ENCODE measurements around the gene TRPC4AP.

Gene TRPC4AP

DNA sequence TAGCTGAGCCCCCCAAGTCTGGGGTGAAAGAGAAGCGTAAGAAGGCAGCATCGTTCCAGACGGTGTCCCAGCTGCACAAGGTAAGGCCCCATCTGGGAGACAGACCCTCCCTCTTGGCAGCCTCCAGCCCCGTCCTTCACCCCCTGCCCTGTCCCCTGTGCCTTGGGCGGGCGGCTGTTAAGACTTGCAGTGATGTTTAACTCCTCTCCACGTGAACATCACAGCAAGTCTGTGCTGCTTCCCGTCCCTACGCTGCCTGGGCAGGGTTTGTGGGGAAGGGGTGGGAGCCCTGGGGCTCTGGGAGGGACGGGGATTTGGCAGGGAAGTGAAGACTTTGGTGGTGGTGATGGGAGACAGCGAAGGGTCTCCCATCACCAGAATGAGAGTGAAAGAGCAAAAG lies 102.4 kb downstream of the TRPC4AP start:
- no peaks in the 10 kb centered on the region for H3K36me3 ChIP-seq (ENCODE audit: insufficient read depth, low read length)
- no peak overlapping the region for H3K9ac ChIP-seq (ENCODE audit: low read depth, low read length)
- H3K4me1 ChIP-seq (ENCODE audit: insufficient read depth, low read length), result peaks cover 1% of the 10 kb centered on the region; the same call in 1 of the 2 replicates
- H3K9me3 ChIP-seq (ENCODE audit: control insufficient read depth, insufficient read depth, low read length), result no peaks in the 10 kb centered on the region

DNA sequence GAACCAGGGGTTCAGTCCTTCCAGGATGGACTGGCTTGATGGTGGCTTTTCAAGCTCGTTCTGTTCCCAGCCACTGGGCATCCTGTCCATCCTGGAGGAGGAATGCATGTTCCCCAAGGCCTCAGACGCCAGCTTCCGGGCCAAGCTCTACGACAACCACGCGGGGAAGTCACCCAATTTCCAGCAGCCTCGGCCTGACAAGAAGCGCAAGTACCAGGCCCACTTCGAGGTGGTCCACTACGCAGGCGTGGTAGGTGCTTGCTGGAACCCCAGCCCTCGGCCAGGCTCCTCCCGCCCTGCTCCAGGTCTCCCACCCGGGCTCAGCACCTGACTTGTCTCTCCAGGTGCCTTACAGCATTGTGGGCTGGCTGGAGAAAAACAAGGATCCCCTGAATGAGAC lies 102.9 kb downstream of the TRPC4AP start:
- Histone ChIP-seq H3K9me3 (ENCODE audit: control insufficient read depth, insufficient read depth, low read length) (no peaks in the 10 kb centered on the region), H3K9ac (ENCODE audit: low read depth, low read length) (no peak overlapping the region), H3K36me3 (ENCODE audit: insufficient read depth, low read length) (no peaks in the 10 kb centered on the region), H3K4me1 (ENCODE audit: insufficient read depth, low read length) (peaks cover 6% of the 10 kb centered on the region; the same call in 1 of the 2 replicates)

GRCh38 chr20:34989118-34989517 lies 103.5 kb downstream of the TRPC4AP start:
- Histone ChIP-seq H3K36me3 (ENCODE audit: insufficient read depth, low read length) (no peaks in the 10 kb centered on the region), H3K4me1 (ENCODE audit: insufficient read depth, low read length) (peaks cover 10% of the 10 kb centered on the region; the same call in 1 of the 2 replicates), H3K9me3 (ENCODE audit: control insufficient read depth, insufficient read depth, low read length) (no peaks in the 10 kb centered on the region), H3K9ac (ENCODE audit: low read depth, low read length) (no peak overlapping the region)

- Histone ChIP-seq H3K36me3 (ENCODE audit: insufficient read depth, low read length) (no peaks in the 10 kb centered on the region), H3K4me1 (ENCODE audit: insufficient read depth, low read length) (peaks cover 17% of the 10 kb centered on the region; the same call in 1 of the 2 replicates), H3K9me3 (ENCODE audit: control insufficient read depth, insufficient read depth, low read length) (no peaks in the 10 kb centered on the region), H3K9ac (ENCODE audit: low read depth, low read length) (no peak overlapping the region)
Observed at GRCh38 chr20:34988191-34988540, 104.4 kb downstream of the TRPC4AP start.

- H3K9me3 ChIP-seq (ENCODE audit: control insufficient read depth, insufficient read depth, low read length), result no peaks in the 10 kb centered on the region
- H3K4me1 ChIP-seq (ENCODE audit: insufficient read depth, low read length), result peaks cover 22% of the 10 kb centered on the region; the same call in 1 of the 2 replicates
- no peak overlapping the region for H3K9ac ChIP-seq (ENCODE audit: low read depth, low read length)
- H3K36me3 ChIP-seq (ENCODE audit: insufficient read depth, low read length), result no peaks in the 10 kb centered on the region
Observed at GRCh38 chr20:34987288-34988190, 105.1 kb downstream of the TRPC4AP start.

DNA sequence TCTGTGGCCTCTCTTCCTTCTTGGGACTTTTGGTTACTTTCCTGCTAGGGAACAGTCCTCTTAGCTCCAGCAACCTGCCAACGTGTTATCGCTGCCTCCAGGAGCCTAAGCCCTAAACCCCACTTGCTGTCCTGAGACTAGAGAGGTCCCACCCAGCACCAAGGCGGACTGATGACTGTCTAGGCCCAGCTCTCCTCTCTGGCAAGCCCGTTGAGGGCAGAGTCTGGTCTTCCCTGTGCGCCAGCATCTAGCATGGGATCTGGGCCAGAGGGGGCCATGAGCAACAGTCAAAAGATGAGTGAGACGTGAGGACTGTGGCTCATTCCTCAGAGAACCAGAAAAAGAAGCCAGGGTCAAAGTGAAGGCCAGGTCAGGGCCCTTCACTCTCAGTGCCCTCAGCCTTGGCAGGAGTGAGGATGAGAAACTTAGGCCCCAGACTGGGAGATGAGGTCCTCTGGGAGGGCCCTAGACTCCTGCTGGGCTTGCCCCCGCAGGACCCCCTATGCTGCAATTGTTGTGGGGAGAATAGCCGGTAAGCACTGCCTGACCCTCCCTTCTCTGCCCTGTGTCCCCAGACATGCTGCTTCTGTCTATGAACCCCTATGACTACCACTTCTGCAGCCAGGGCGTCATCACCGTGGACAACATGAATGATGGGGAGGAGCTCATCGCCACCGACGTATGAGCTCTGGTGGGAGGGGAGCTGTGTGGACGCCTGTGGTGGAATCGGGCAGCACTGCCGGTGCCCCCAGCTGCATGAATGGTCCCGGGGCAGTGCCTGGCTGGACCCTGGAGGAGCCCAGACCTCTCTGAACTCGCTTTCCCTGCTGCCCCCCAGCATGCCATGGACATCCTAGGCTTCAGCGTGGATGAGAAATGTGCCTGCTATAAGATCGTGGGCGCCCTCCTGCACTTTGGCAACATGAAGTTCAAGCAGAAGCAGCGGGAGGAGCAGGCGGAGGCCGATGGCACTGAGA lies 106.0 kb downstream of the TRPC4AP start:
- H3K9ac ChIP-seq (ENCODE audit: low read depth, low read length), result no peak overlapping the region
- H3K36me3 ChIP-seq (ENCODE audit: insufficient read depth, low read length), result no peaks in the 10 kb centered on the region
- H3K4me1 ChIP-seq (ENCODE audit: insufficient read depth, low read length), result peaks cover 22% of the 10 kb centered on the region; the same call in 1 of the 2 replicates

GRCh38 chr20:34985461-34986310 lies 106.9 kb downstream of the TRPC4AP start:
- H3K36me3 ChIP-seq (ENCODE audit: insufficient read depth, low read length), result no peaks in the 10 kb centered on the region
- H3K9ac ChIP-seq (ENCODE audit: low read depth, low read length), result no peak overlapping the region
- H3K9me3 ChIP-seq (ENCODE audit: control insufficient read depth, insufficient read depth, low read length), result no peaks in the 10 kb centered on the region
- peaks cover 29% of the 10 kb centered on the region; the same call in 1 of the 2 replicates for H3K4me1 ChIP-seq (ENCODE audit: insufficient read depth, low read length)

More for the DNA sequence above, 106.0 kb downstream of the TRPC4AP start:
- no peaks in the 10 kb centered on the region for H3K9me3 ChIP-seq (ENCODE audit: control insufficient read depth, insufficient read depth, low read length)

DNA sequence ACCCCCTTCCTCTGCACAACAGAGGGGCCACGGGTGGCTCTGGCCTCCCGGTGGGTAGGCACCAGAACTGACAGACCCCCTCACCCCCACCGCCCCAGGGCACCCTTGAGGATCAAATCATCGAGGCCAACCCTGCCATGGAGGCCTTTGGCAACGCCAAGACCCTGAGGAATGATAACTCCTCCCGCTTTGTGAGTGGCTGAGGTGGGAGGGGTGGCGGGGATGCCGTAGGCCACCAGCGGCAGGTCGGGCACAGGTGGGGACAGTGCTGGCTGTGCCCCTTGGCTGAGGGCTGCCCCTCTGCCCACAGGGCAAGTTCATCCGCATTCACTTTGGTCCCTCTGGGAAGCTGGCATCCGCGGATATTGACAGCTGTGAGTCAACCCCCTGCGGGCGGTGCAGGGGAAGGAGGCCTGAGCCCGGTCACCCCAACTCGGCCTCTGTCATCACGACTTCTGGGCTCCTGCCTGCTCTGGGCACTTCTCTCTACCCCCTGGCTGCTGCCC lies 107.8 kb downstream of the TRPC4AP start:
- Histone ChIP-seq H3K9me3 (ENCODE audit: control insufficient read depth, insufficient read depth, low read length) (no peaks in the 10 kb centered on the region), H3K36me3 (ENCODE audit: insufficient read depth, low read length) (no peaks in the 10 kb centered on the region), H3K4me1 (ENCODE audit: insufficient read depth, low read length) (peaks cover 31% of the 10 kb centered on the region; the same call in 1 of the 2 replicates), H3K9ac (ENCODE audit: low read depth, low read length) (no peak overlapping the region)

DNA sequence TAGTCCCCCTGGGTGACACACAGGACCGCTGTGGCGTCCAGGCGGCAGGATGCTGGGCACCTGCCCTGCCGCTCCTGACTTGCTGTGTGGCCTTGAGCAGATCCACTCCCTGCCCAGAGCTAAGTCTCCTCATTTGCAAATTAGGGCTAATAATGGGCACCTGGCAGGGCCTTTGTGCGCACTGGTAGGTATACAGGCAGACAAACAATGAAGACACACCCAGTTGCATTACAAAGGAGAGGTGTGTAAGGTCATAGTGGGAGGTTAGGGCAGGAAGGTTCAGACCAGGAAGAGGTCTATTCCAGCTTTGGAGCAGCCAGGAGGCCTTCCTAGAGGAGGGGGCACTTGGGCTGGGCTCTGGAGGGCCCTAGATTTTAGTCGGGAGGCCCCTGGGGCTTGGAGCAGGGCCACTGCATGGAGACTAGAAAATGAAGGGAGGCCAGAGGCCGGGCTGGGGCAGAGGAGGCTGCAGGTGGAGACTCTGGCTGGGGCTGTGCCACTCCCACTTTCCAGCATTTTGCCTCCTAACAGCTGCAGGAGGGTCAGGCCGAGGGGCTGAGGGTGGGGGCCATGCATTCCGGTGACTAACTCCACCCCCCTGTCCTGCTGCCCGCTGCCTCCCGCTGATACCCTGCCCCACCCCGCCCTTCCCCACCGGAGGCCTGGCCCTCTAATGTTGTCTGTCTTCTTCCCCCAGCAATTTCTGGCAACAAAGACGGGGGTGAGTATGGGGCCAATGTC lies 108.4 kb downstream of the TRPC4AP start:
- Histone ChIP-seq H3K4me1 (ENCODE audit: insufficient read depth, low read length) (peaks cover 34% of the 10 kb centered on the region; the same call in 1 of the 2 replicates), H3K9ac (ENCODE audit: low read depth, low read length) (no peak overlapping the region), H3K9me3 (ENCODE audit: control insufficient read depth, insufficient read depth, low read length) (no peaks in the 10 kb centered on the region), H3K36me3 (ENCODE audit: insufficient read depth, low read length) (no peaks in the 10 kb centered on the region)

- H3K4me1 ChIP-seq (ENCODE audit: insufficient read depth, low read length), result peaks cover 34% of the 10 kb centered on the region; the same call in 1 of the 2 replicates
- no peaks in the 10 kb centered on the region for H3K36me3 ChIP-seq (ENCODE audit: insufficient read depth, low read length)
- H3K9me3 ChIP-seq (ENCODE audit: control insufficient read depth, insufficient read depth, low read length), result no peaks in the 10 kb centered on the region
- H3K9ac ChIP-seq (ENCODE audit: low read depth, low read length), result no peak overlapping the region
Observed at GRCh38 chr20:34983089-34983820, 109.4 kb downstream of the TRPC4AP start.

- no peak overlapping the region for H3K9ac ChIP-seq (ENCODE audit: low read depth, low read length)
- H3K9me3 ChIP-seq (ENCODE audit: control insufficient read depth, insufficient read depth, low read length), result no peaks in the 10 kb centered on the region
- H3K4me1 ChIP-seq (ENCODE audit: insufficient read depth, low read length), result peaks cover 37% of the 10 kb centered on the region; the same call in 1 of the 2 replicates
- H3K36me3 ChIP-seq (ENCODE audit: insufficient read depth, low read length), result no peaks in the 10 kb centered on the region
Observed at GRCh38 chr20:34982270-34983088, 110.1 kb downstream of the TRPC4AP start.
